K562 (cell line): ENCODE measurements around the gene TMEFF2. TPM values are rescaled to one million over a fixed set of nuclear protein-coding genes. Genes with fewer than 3 reads are reported as not detected.

Source experiments
- ELK3 ChIP-seq: fragments of 450-650 bp; formaldehyde crosslinking; IDR thresholded peaks from 2 replicates; pipeline ENCODE4 v1.4.0; 2020; ENCODE audit warnings: mild to moderate bottlenecking
- EP300 ChIP-seq: IDR thresholded peaks from 2 replicates; pipeline ENCODE4 v1.6.1; 2012; ENCODE audit warnings: low read length, improper control_type of control experiment
- HDAC2 ChIP-seq: fragments of 450-650 bp; IDR thresholded peaks from 2 replicates; pipeline ENCODE4 v1.6.1; 2016; ENCODE audit warnings: mild to moderate bottlenecking
- HDAC3 ChIP-seq: fragments of 450-650 bp; IDR thresholded peaks from 2 replicates; pipeline ENCODE4 v1.6.1; 2018; ENCODE audit warnings: borderline replicate concordance, mild to moderate bottlenecking, moderate library complexity; ENCODE audit not compliant: partially characterized antibody
- HMBOX1 ChIP-seq: sonication (generic); IDR thresholded peaks from 2 replicates; pipeline ENCODE4 v1.6.1; 2016
- ILF3 ChIP-seq: fragments of 450-650 bp; IDR thresholded peaks from 2 replicates; pipeline ENCODE4 v1.6.1; 2018; ENCODE audit warnings: antibody characterized with exemption, mild to moderate bottlenecking, moderate library complexity, borderline replicate concordance
- JUND ChIP-seq, 2 experiments: IDR thresholded peaks; 2 replicates in 1 of 2; 3 replicates in 1 of 2; pipeline ENCODE4 v1.6.1; 2011; ENCODE audit warnings: borderline replicate concordance in 2 of 2, low read depth in 2 of 2, low read length in 2 of 2, improper control_type of control experiment in 1 of 2, missing biosample characterization in 1 of 2, missing genetic modification characterization in 1 of 2, missing genetic modification reagents in 1 of 2
- NFATC3 ChIP-seq: fragments of 450-650 bp; IDR thresholded peaks from 2 replicates; pipeline ENCODE4 v1.6.1; 2017; ENCODE audit warnings: mild to moderate bottlenecking
- PKNOX1 ChIP-seq: fragments of 450-650 bp; IDR thresholded peaks from 2 replicates; pipeline ENCODE4 v1.6.1; 2016
- RCOR1 ChIP-seq, 2 experiments: IDR thresholded peaks; 2 replicates each; pipeline ENCODE4 v1.6.1; 2012; ENCODE audit warnings: low read depth in 2 of 2, low read length in 2 of 2, borderline replicate concordance in 1 of 2, improper control_type of control experiment in 1 of 2
- SMARCE1 ChIP-seq: fragments of 450-650 bp; IDR thresholded peaks from 2 replicates; pipeline ENCODE4 v1.7.1; 2016; ENCODE audit warnings: mild to moderate bottlenecking
- SOX6 ChIP-seq: fragments of 450-650 bp; IDR thresholded peaks from 2 replicates; pipeline ENCODE4 v1.6.1; 2014; ENCODE audit warnings: mild to moderate bottlenecking
- STAT6 ChIP-seq: sonication (generic); formaldehyde crosslinking; IDR thresholded peaks from 2 replicates; pipeline ENCODE4 v1.8.1; 2023; ENCODE audit warnings: mild to moderate bottlenecking, missing genetic modification reagents
- TCF3 ChIP-seq: sonication (generic); formaldehyde crosslinking; IDR thresholded peaks from 2 replicates; pipeline ENCODE4 v1.4.0; 2020; ENCODE audit warnings: mild to moderate bottlenecking, missing genetic modification reagents
- TEAD4 ChIP-seq, 2 experiments: sonication (generic) in 1 of 2; formaldehyde crosslinking in 1 of 2; IDR thresholded peaks; 2 replicates each; pipeline versions ENCODE4 v1.6.1 to v1.8.0; 2012 to 2022; ENCODE audit warnings: borderline replicate concordance in 1 of 2, inconsistent platforms in 1 of 2, low read length in 1 of 2, mild to moderate bottlenecking in 1 of 2, missing genetic modification reagents in 1 of 2
- ZBTB8A ChIP-seq: fragments of 450-650 bp; IDR thresholded peaks from 2 replicates; pipeline ENCODE4 v1.6.1; 2018; ENCODE audit warnings: mild to moderate bottlenecking, moderate library complexity; ENCODE audit not compliant: partially characterized antibody
- ZMIZ1 ChIP-seq, 2 experiments: fragments of 150-350 bp in 1 of 2; IDR thresholded peaks; 2 replicates each; pipeline ENCODE4 v1.6.1; 2012 to 2016; ENCODE audit warnings: low read depth in 2 of 2, low read length in 2 of 2, mild to moderate bottlenecking in 1 of 2, moderate library complexity in 1 of 2
- ZNF324 ChIP-seq: fragments of 250-450 bp; sonication (Bioruptor Pico); IDR thresholded peaks from 2 replicates; pipeline ENCODE4 v1.4.0; 2020; ENCODE audit warnings: mild to moderate bottlenecking
- ZNF668 ChIP-seq: fragments of 250-450 bp; sonication (Bioruptor Pico); IDR thresholded peaks from 2 replicates; pipeline ENCODE4 v1.8.0; 2022; ENCODE audit warnings: mild to moderate bottlenecking, inconsistent platforms
- polyA plus RNA-seq, 8 experiments: library from polyadenylated mRNA; depleted of rRNA in 4 of 8; stranded (reverse) in 5 of 8; unstranded in 3 of 8; fragments of >200 nt; fragmentation: Nextera tagmentation in 2 of 8; fragmentation: Illumina TruSeq in 1 of 8; extraction: Ambion mirVana in 2 of 8; extraction: Trizol in 1 of 8; gene quantifications; 2 replicates each; pipeline versions ENCODE4 v1.2.1 to v1.2.3, GENCODE V29; 2011 to 2014; ENCODE audit warnings: inconsistent platforms in 1 of 8, missing spikeins in 1 of 8
- total RNA-seq, 7 experiments: library from RNA; depleted of rRNA in 6 of 7; stranded (reverse); fragments of >200 nt in 6 of 7; fragmentation: Illumina TruSeq in 2 of 7; extraction: Trizol in 2 of 7; gene quantifications; 2 replicates each; pipeline versions ENCODE4 v1.2.1 to v1.2.3, GENCODE V29; 2011 to 2021; ENCODE audit warnings: low replicate concordance in 1 of 7

TMEFF2 gene
- total and polyA plus RNA-seq, 9 of the 15 experiments (the other 6 are each of a cell fraction or from before 2014, with no cell fraction given) = 1.4 TPM; not detected in 8

GRCh38 chr2:191961556-191961955 is 233.2 kb downstream of the TMEFF2 start (continued):
- TF ChIP-seq RCOR1 (IDR thresholded peaks at IDR 0.05; ENCODE audit: borderline replicate concordance in 1 of 2, low read depth in 2 of 2, low read length in 2 of 2) (peak in 1 of 2 experiments; percentile 92; a peak in 2 of 4 replicates), ZNF668 (no peak), SMARCE1 (peak; percentile 76), ZNF324 (CRISPR knock-in tag) (no peak), NFATC3 (no peak), EP300 (peak; percentile 80), STAT6 (no peak), ILF3 (no peak), ELK3 (CRISPR knock-in tag) (no peak), JUND (IDR thresholded peaks at IDR 0.05; ENCODE audit: borderline replicate concordance, low read depth, low read length) (no peak; the same call in 1 of the 2 replicates), JUND (tag; IDR thresholded peaks at IDR 0.05; ENCODE audit: borderline replicate concordance, low read depth, low read length) (no peak), PKNOX1 (0 out of 2 replicates have a peak, but pooled peaks have one; percentile 7), TEAD4 (IDR thresholded peaks at IDR 0.05; ENCODE audit: low read length) (peak; percentile 88), TEAD4 (CRISPR knock-in tag; IDR thresholded peaks at IDR 0.05; ENCODE audit: borderline replicate concordance) (no peak), ZBTB8A (no peak), HDAC3 (peak; percentile 47), HMBOX1 (peak; percentile 63; the same call in 1 of the 2 replicates), ZMIZ1 (IDR thresholded peaks at IDR 0.05; ENCODE audit: low read depth in 2 of 2, low read length in 2 of 2) (peak in 1 of 2 experiments; percentile 59; a peak in 1 of 4 replicates), TCF3 (CRISPR knock-in tag) (peak; percentile 82), HDAC2 (peak; percentile 77; the same call in 1 of the 2 replicates), SOX6 (peak; percentile 80; the same call in 1 of the 2 replicates)
